HCT116 (cell line): Measurements from ENCODE around the gene RNF169.
A peak's percentile ranks its signal among the peaks of the same experiment; 100 is the strongest.

Experiments
- ATF3 ChIP-seq: IDR thresholded peaks from 2 replicates; pipeline ENCODE4 v1.6.1; 2012
- CTCF ChIP-seq, 3 experiments: fragments of 200-600 bp in 1 of 3; sonication (generic) in 1 of 3; IDR thresholded peaks in 2 of 3; conservative IDR thresholded peaks in 1 of 3; 2 replicates each; pipeline ENCODE4 v1.5.1; 2012 to 2017; ENCODE audit warnings: low read depth in 2 of 3, low read length in 2 of 3, antibody characterized with exemption in 1 of 3, borderline replicate concordance in 1 of 3, control low read depth in 1 of 3, mild to moderate bottlenecking in 1 of 3, mixed read lengths in 1 of 3, mixed run types in 1 of 3, moderate library complexity in 1 of 3; ENCODE audit not compliant: insufficient read depth in 1 of 3
- ELF1 ChIP-seq: IDR thresholded peaks from 2 replicates; pipeline ENCODE4 v1.6.1; 2012; ENCODE audit warnings: low read depth, borderline replicate concordance
- JUND ChIP-seq: IDR thresholded peaks from 2 replicates; pipeline ENCODE4 v1.6.1; 2012
- POLR2A ChIP-seq: IDR thresholded peaks from 2 replicates; pipeline ENCODE4 v1.7.0; 2011; ENCODE audit warnings: borderline replicate concordance; ENCODE audit not compliant: insufficient read depth, insufficient read length; ENCODE audit errors: extremely low read depth
- POLR2AphosphoS5 ChIP-seq: IDR thresholded peaks from 2 replicates; pipeline ENCODE4 v1.6.1; 2011; ENCODE audit warnings: mild to moderate bottlenecking, low read depth, low read length, moderate library complexity
- REST ChIP-seq: IDR thresholded peaks from 2 replicates; pipeline ENCODE4 v1.6.1; 2012; ENCODE audit warnings: low read depth
- SIN3A ChIP-seq: IDR thresholded peaks from 2 replicates; pipeline ENCODE4 v1.6.1; 2012; ENCODE audit warnings: low read depth
- SP1 ChIP-seq: IDR thresholded peaks from 2 replicates; pipeline ENCODE4 v1.6.1; 2012; ENCODE audit warnings: low read depth
- ZFX ChIP-seq: fragments of 450-650 bp; IDR thresholded peaks from 2 replicates; pipeline ENCODE4 v1.6.1; 2017
- ZNF274 ChIP-seq: fragments of 200-500 bp; sonication (Bioruptor generic); IDR thresholded peaks from 2 replicates; pipeline ENCODE4 v1.6.1; 2014; ENCODE audit warnings: mild to moderate bottlenecking, low read depth, low read length, inconsistent platforms

- TF ChIP-seq ELF1 (no peak), REST (no peak), CTCF (IDR thresholded peaks at IDR 0.05 in 2 of 3, conservative IDR thresholded peaks at IDR 0.05 in 1 of 3; ENCODE audit: borderline replicate concordance in 1 of 3, insufficient read depth in 1 of 3, low read depth in 2 of 3, low read length in 2 of 3) (peak; percentile 78 to 98 (median 92)), SP1 (no peak), ZNF274 (no peak), JUND (no peak), SIN3A (no peak), ZFX (no peak), POLR2AphosphoS5 (no peak), ATF3 (no peak), POLR2A (no peak)
These were observed 46.2 kb upstream of the RNF169 start for GRCh38 chr11:74702383-74703007.
